CD14-positive monocyte (primary cell): ENCODE data around the gene BNC2. TPM values are rescaled to one million over a fixed set of nuclear protein-coding genes. Genes with fewer than 3 reads are reported as not detected.

Source experiments
- DNase-seq, 3 donors: peaks; one replicate each; pipeline ENCODE4 v3.0.0-alpha.2; 2011 to 2022
- H2AFZ ChIP-seq: 2 replicates; pipeline ENCODE4 v1.6.0; 2012; ENCODE audit warnings: mild to moderate bottlenecking, low read depth, low read length, inconsistent platforms; ENCODE audit not compliant: insufficient read depth, poor library complexity, severe bottlenecking
- H3K27ac ChIP-seq, 2 donors: 1 replicate in 1 of 2; 2 replicates in 1 of 2; pipeline ENCODE4 v1.5.1; 2012 to 2013; ENCODE audit warnings: low read length in 2 of 2, control low read depth in 1 of 2, inconsistent platforms in 1 of 2, low read depth in 1 of 2, mild to moderate bottlenecking in 1 of 2
- H3K27me3 ChIP-seq, 2 donors: one replicate each; pipeline versions ENCODE4 v1.6.0 to v1.6.1; 2011 to 2013; ENCODE audit warnings: low read length in 2 of 2; ENCODE audit not compliant: control insufficient read depth in 2 of 2, insufficient read depth in 2 of 2
- H3K36me3 ChIP-seq, 2 donors: replicated peaks in 1 of 2; 1 replicate in 1 of 2; 2 replicates in 1 of 2; pipeline versions ENCODE4 v1.5.1 to v1.6.1; 2012 to 2013; ENCODE audit warnings: low read length in 2 of 2, control low read depth in 1 of 2, inconsistent platforms in 1 of 2, mild to moderate bottlenecking in 1 of 2; ENCODE audit not compliant: insufficient read depth in 2 of 2, control insufficient read depth in 1 of 2
- H3K4me1 ChIP-seq, 2 donors: 1 replicate in 1 of 2; 2 replicates in 1 of 2; pipeline versions ENCODE4 v1.5.1 to v1.6.1; 2012 to 2013; ENCODE audit warnings: low read length in 2 of 2, control low read depth in 1 of 2, inconsistent platforms in 1 of 2, mild to moderate bottlenecking in 1 of 2, moderate library complexity in 1 of 2; ENCODE audit not compliant: insufficient read depth in 2 of 2, control insufficient read depth in 1 of 2
- H3K4me2 ChIP-seq: replicated peaks from 2 replicates; pipeline ENCODE3; 2012; ENCODE audit warnings: low read length, moderate library complexity, mild to moderate bottlenecking; ENCODE audit not compliant: poor library complexity, severe bottlenecking; ENCODE audit errors: extremely low read depth
- H3K4me3 ChIP-seq, 3 experiments: fragments of 200-600 bp in 1 of 3; sonication (generic) in 1 of 3; replicated peaks in 1 of 3; 1 replicate in 2 of 3; 2 replicates in 1 of 3; pipeline ENCODE4 v1.5.1; 2011 to 2013; ENCODE audit warnings: low read length in 3 of 3, mild to moderate bottlenecking in 3 of 3, control low read depth in 2 of 3, low read depth in 2 of 3, inconsistent platforms in 1 of 3, moderate library complexity in 1 of 3
- H3K79me2 ChIP-seq: 2 replicates; pipeline ENCODE4 v1.6.0; 2012; ENCODE audit warnings: mild to moderate bottlenecking, control low read depth, inconsistent platforms, low read length, moderate library complexity; ENCODE audit not compliant: insufficient read depth
- H3K9ac ChIP-seq: 2 replicates; pipeline ENCODE4 v1.6.0; 2017; ENCODE audit warnings: low read length, mild to moderate bottlenecking; ENCODE audit not compliant: insufficient read depth, poor library complexity, severe bottlenecking
- H3K9me3 ChIP-seq, 2 donors: replicated peaks in 1 of 2; 1 replicate in 1 of 2; 2 replicates in 1 of 2; pipeline versions ENCODE4 v1.5.1 to v1.6.1; 2012 to 2013; ENCODE audit warnings: low read length in 2 of 2, control low read depth in 1 of 2; ENCODE audit not compliant: control insufficient read depth in 1 of 2, insufficient read depth in 1 of 2
- H4K20me1 ChIP-seq: 2 replicates; pipeline ENCODE4 v1.6.0; 2012; ENCODE audit warnings: mild to moderate bottlenecking, low read length, control low read depth, moderate library complexity; ENCODE audit not compliant: insufficient read depth
- H3K27ac Mint-ChIP-seq, 7 donors: one replicate each; pipeline ENCODE4 v1.8.0; 2020; ENCODE audit warnings: mild to moderate bottlenecking in 7 of 7, mixed read lengths in 7 of 7, moderate library complexity in 6 of 7, inconsistent platforms in 2 of 7
- H3K27me3 Mint-ChIP-seq, 3 donors: one replicate each; pipeline ENCODE4 v1.8.0; 2021 to 2022; ENCODE audit warnings: low read depth in 3 of 3, mild to moderate bottlenecking in 3 of 3, mixed read lengths in 3 of 3, moderate library complexity in 3 of 3, inconsistent platforms in 1 of 3
- H3K36me3 Mint-ChIP-seq, 2 donors: one replicate each; pipeline ENCODE4 v1.8.0; 2020; ENCODE audit warnings: mixed read lengths in 2 of 2, inconsistent platforms in 1 of 2, mild to moderate bottlenecking in 1 of 2
- H3K4me1 Mint-ChIP-seq: one replicate; pipeline ENCODE4 v1.8.0; 2020; ENCODE audit warnings: mild to moderate bottlenecking, mixed read lengths
- H3K4me3 Mint-ChIP-seq, 2 donors: one replicate each; pipeline ENCODE4 v1.8.0; 2020; ENCODE audit warnings: mild to moderate bottlenecking in 2 of 2, mixed read lengths in 2 of 2, moderate library complexity in 1 of 2
- H3K9me3 Mint-ChIP-seq, 7 donors: one replicate each; pipeline ENCODE4 v1.8.0; 2020 to 2022; ENCODE audit warnings: mixed read lengths in 7 of 7, mild to moderate bottlenecking in 6 of 7, moderate library complexity in 6 of 7, inconsistent platforms in 2 of 7
- WGBS: methylation state at CpG from one replicate; pipeline ENCODE4 v1.1.5; 2013; ENCODE audit warnings: missing lambda C conversion rate; ENCODE audit not compliant: insufficient coverage; 5-methylcytosine and 5-hydroxymethylcytosine counted together
- intact Hi-C, 2 donors: fragments of 100-400 bp; cut with micrococcal nuclease; formaldehyde crosslinking; loops; one replicate each; pipeline versions ENCODE4 v1.15.0 to v1.15.1; 2023
- polyA plus RNA-seq, 3 donors: library from polyadenylated mRNA; depleted of rRNA in 1 of 3; unstranded in 2 of 3; stranded (reverse) in 1 of 3; fragments of 300-500 nt in 2 of 3; fragments of >200 nt in 1 of 3; fragmentation: Illumina TruSeq in 2 of 3; gene quantifications; 1 replicate in 2 of 3; 2 replicates in 1 of 3; pipeline ENCODE4 v1.2.3, GENCODE V29; 2012 to 2021
- TF ChIP-seq, protein P1 (sequence below): fragments of 200-600 bp; IDR thresholded peaks from one replicate; pipeline ENCODE4 v1.8.0; 2022; ENCODE audit warnings: antibody characterized with exemption, mild to moderate bottlenecking

Gene BNC2
- polyA plus RNA-seq, 3 donors: 0.01 TPM; not detected in 2

DNA sequence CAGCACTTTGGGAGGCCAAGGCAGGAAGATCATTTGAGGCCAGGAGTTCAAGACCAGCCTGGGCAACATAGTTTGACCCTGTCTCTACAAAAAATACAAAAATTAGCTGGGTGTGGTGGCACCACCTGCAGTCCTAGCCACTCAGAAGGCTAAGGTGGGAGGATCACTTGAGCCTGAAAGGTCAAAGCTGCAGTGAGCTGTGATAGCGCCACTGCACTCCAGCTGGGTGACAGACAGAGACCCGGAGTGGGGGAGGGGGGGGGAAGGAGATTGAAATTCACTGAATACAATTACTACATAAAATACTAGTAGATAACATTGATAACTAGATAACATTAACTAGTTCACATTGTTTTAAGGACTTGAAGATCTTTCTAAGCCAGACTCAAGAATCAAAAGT lies 345.6 kb downstream of the BNC2 start:
- H3K4me2 ChIP-seq: no peak overlapping the region
- TF ChIP-seq, protein P1, sequence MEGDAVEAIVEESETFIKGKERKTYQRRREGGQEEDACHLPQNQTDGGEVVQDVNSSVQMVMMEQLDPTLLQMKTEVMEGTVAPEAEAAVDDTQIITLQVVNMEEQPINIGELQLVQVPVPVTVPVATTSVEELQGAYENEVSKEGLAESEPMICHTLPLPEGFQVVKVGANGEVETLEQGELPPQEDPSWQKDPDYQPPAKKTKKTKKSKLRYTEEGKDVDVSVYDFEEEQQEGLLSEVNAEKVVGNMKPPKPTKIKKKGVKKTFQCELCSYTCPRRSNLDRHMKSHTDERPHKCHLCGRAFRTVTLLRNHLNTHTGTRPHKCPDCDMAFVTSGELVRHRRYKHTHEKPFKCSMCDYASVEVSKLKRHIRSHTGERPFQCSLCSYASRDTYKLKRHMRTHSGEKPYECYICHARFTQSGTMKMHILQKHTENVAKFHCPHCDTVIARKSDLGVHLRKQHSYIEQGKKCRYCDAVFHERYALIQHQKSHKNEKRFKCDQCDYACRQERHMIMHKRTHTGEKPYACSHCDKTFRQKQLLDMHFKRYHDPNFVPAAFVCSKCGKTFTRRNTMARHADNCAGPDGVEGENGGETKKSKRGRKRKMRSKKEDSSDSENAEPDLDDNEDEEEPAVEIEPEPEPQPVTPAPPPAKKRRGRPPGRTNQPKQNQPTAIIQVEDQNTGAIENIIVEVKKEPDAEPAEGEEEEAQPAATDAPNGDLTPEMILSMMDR: no peak
- H3K36me3 Mint-ChIP-seq: no peaks in the 10 kb centered on the region
- H3K9ac ChIP-seq: no peak overlapping the region
- H3K4me1 Mint-ChIP-seq: peaks cover 7% of the 10 kb centered on the region
- no peaks in the 10 kb centered on the region for H3K4me1 ChIP-seq
- H3K27ac ChIP-seq: no peak overlapping the region
- WGBS: no CpG with 5 or more reads among the region's 2 CpGs
- H2AFZ ChIP-seq: no peak overlapping the region
- H3K4me3 ChIP-seq: no peak overlapping the region
- no peak for DNase-seq
- H3K4me3 Mint-ChIP-seq: no peak overlapping the region
- H3K27me3 Mint-ChIP-seq: peaks cover 0 to 2% (median 0%) of the 10 kb centered on the region in 3 donors
- no peaks in the 10 kb centered on the region for H4K20me1 ChIP-seq
- intact Hi-C loops: no loop called here
- H3K79me2 ChIP-seq: no peaks in the 10 kb centered on the region
- no peaks in the 10 kb centered on the region for H3K27me3 ChIP-seq
- H3K27ac Mint-ChIP-seq: no peak overlapping the region
- H3K9me3 Mint-ChIP-seq: peaks cover 0 to 2% (median 0%) of the 10 kb centered on the region in 7 donors
- no peaks in the 10 kb centered on the region for H3K9me3 ChIP-seq
- H3K36me3 ChIP-seq: no peaks in the 10 kb centered on the region

DNA sequence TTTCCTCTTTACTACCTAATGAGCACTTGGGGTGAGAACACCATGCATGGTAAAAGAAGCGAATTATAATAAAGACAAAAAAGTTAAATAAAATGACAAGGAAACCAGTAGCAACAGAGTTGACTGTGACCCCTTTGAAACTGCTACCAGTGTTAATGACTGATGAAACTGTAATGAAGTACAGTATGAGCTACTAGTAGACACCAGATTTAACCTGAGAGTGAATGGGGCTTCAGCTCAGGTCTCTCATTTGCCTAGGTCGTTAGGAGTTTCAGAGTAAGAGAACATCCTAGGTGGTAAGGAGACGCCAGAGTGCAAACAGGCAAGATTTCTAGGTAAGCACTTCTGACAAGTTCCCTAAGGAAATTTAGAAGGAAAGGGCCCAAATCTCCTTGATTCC lies 346.4 kb downstream of the BNC2 start:
- Mint-ChIP-seq H3K27ac (no peak overlapping the region), H3K4me1 (peaks cover 7% of the 10 kb centered on the region), H3K4me3 (no peak overlapping the region), H3K27me3 (peaks cover 0 to 2% (median 0%) of the 10 kb centered on the region in 3 donors), H3K9me3 (peaks cover 0 to 2% (median 0%) of the 10 kb centered on the region in 7 donors), H3K36me3 (no peaks in the 10 kb centered on the region)
- Histone ChIP-seq H3K4me2 (no peak overlapping the region), H3K9ac (no peak overlapping the region), H2AFZ (no peak overlapping the region), H3K4me1 (no peaks in the 10 kb centered on the region), H3K27ac (no peak overlapping the region), H3K27me3 (no peaks in the 10 kb centered on the region), H4K20me1 (no peaks in the 10 kb centered on the region), H3K9me3 (no peaks in the 10 kb centered on the region), H3K79me2 (no peaks in the 10 kb centered on the region), H3K36me3 (no peaks in the 10 kb centered on the region), H3K4me3 (no peak overlapping the region)
- DNase-seq: no peak
- 79% methylated on average over 2 of the region's 3 CpGs for WGBS
- TF ChIP-seq, protein P1: no peak
- intact Hi-C loops: no loop called here
